Large intestine (tissue), 3 donors: Measurements from ENCODE around the gene ZNF23. TPM values are rescaled to one million over a fixed set of nuclear protein-coding genes. Genes with fewer than 3 reads are reported as not detected.

ENCODE experiments used
- DNase-seq, 2 donors: peaks; one replicate each; pipeline versions ENCODE4 v3.0.0 to v3.0.0-alpha.2; 2013
- H3K27ac ChIP-seq: one replicate; pipeline ENCODE4 v1.5.1; 2013; ENCODE audit warnings: low read length
- H3K27me3 ChIP-seq: 2 replicates; pipeline ENCODE4 v1.6.1; 2013; ENCODE audit warnings: low read length; ENCODE audit not compliant: control insufficient read depth, insufficient read depth
- H3K36me3 ChIP-seq: 2 replicates; pipeline ENCODE4 v1.6.1; 2013; ENCODE audit warnings: low read length; ENCODE audit not compliant: control insufficient read depth, insufficient read depth
- H3K4me1 ChIP-seq: one replicate; pipeline ENCODE4 v1.6.1; 2013; ENCODE audit warnings: low read length; ENCODE audit not compliant: control insufficient read depth, insufficient read depth
- H3K4me3 ChIP-seq: one replicate; pipeline ENCODE4 v1.5.1; 2013; ENCODE audit warnings: low read length
- H3K9me3 ChIP-seq: one replicate; pipeline ENCODE4 v1.6.1; 2013; ENCODE audit warnings: mild to moderate bottlenecking, low read depth, low read length, moderate library complexity; ENCODE audit not compliant: control insufficient read depth
- WGBS: methylation state at CpG from one replicate; pipeline ENCODE4 v1.1.5; 2013; ENCODE audit warnings: low lambda C conversion rate; ENCODE audit not compliant: insufficient coverage; 5-methylcytosine and 5-hydroxymethylcytosine counted together
- polyA plus RNA-seq: library from polyadenylated mRNA; unstranded; fragments of 120-200 nt; gene quantifications from one replicate; pipeline ENCODE4 v1.2.1, GENCODE V29; 2013

The ZNF23 gene
- polyA plus RNA-seq, 1 donor: 11.6 TPM

DNA sequence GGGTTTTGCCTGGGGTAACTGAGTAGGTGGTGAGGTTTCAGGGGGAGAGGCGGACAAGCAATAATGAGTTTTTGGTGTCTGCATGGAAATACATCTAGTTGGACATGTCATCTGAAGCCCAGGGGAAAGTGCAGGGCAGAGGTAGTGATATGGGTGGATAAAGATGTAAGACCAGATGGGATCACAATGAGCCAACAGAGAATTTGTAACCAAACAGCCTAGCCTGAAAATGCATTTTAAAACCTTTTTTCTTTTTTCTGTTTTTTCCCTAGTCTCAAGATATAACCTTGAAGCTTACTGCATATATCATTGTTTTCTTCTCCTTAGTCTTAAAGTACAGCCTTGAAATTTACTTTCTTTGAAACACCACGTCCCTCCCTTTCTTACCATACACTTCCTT lies 30.7 kb upstream of the ZNF23 start:
- H3K9me3 ChIP-seq: no peaks in the 10 kb centered on the region
- WGBS: 78% methylated on average over 1 of the region's 2 CpGs
- no peak overlapping the region for H3K4me3 ChIP-seq

DNA sequence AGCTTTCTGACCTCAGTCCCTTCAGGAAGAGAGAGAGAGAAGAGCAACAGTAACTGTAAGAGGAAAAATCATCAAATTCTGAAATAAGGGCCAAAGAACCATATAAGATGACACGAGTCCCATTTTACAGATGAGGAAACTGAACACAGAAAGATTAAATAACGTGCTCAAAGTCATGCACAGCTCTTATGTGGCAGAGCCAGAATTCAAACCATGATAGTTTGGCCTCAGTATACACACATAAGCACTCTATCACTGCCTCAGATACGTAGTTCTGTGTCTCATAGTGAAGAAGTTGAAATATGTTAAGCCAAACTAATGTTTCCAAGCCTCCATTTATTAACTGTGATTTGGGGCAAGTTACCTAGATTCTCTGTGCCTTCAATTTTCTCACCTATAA lies 29.0 kb upstream of the ZNF23 start:
- Histone ChIP-seq H3K9me3 (no peaks in the 10 kb centered on the region), H3K36me3 (no peaks in the 10 kb centered on the region), H3K4me3 (no peak overlapping the region), H3K4me1 (no peaks in the 10 kb centered on the region), H3K27me3 (no peaks in the 10 kb centered on the region), H3K27ac (no peak overlapping the region)
- no peak for DNase-seq
- no CpG with 5 or more reads among the region's 3 CpGs for WGBS

More for the DNA sequence above, 30.7 kb upstream of the ZNF23 start:
- Histone ChIP-seq H3K4me1 (no peaks in the 10 kb centered on the region), H3K27me3 (no peaks in the 10 kb centered on the region), H3K36me3 (no peaks in the 10 kb centered on the region), H3K27ac (no peak overlapping the region)
- no peak for DNase-seq

DNA sequence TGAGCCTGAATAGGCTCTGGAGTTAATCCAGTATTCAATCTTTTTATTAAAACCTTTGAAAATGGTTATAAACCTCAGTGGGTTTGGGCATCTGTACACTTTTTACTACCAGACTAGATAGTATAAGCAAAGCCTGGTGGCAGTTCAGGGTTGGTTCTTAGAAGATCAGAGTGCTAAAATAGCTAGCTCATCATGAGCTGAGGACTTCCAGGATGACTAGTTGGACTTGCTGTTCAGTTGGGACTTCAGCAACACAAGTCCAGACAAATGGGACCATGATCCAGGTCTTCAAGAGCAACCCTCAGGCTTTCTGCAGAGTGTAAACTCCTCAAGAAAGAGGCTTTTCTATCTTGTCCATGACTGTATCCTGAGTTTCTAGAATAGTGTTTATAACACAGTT lies 28.3 kb upstream of the ZNF23 start:
- no peaks in the 10 kb centered on the region for H3K9me3 ChIP-seq
- DNase-seq: no peak
- H3K27ac ChIP-seq: no peak overlapping the region
- no peaks in the 10 kb centered on the region for H3K4me1 ChIP-seq
- H3K36me3 ChIP-seq: no peaks in the 10 kb centered on the region
- H3K4me3 ChIP-seq: no peak overlapping the region
- H3K27me3 ChIP-seq: no peaks in the 10 kb centered on the region

DNA sequence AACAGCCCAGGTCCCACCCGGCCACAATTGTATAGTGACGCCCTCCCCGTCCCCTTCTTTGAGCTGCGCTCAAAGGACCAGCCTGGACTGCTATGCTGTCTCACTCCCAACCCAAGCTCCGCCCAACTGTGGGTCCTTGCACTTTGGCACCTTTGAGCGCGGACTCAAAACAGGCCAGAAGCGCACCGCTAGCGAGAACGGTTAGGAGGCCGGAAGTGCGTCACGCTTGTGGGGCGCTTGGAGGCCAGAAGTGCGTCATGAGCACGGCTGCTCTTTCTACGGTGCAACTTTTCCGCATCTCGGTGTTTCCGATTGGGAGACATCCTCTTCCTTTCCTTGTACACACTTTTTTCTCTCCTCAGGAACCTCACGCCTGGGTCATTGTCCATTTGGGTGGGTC lies 27.1 kb upstream of the ZNF23 start, which contains the start of gene ZNF19:
Gene ZNF19, minus strand, starts transcription at position 203 of the 400 bp plus-strand sequence. CDS start 7,210 bp downstream, outside the sequence.
- Histone ChIP-seq H3K4me3 (no peak within 1 kb of the TSS), H3K4me1 (no peaks in the 10 kb centered on the region), H3K27ac (no peak within 1 kb of the TSS), H3K27me3 (no peaks in the 10 kb centered on the region), H3K36me3 (no peaks in the 10 kb centered on the region), H3K9me3 (no peaks in the 10 kb centered on the region)
- no CpG with 5 or more reads among the region's 22 CpGs for WGBS
- no peak for DNase-seq

DNA sequence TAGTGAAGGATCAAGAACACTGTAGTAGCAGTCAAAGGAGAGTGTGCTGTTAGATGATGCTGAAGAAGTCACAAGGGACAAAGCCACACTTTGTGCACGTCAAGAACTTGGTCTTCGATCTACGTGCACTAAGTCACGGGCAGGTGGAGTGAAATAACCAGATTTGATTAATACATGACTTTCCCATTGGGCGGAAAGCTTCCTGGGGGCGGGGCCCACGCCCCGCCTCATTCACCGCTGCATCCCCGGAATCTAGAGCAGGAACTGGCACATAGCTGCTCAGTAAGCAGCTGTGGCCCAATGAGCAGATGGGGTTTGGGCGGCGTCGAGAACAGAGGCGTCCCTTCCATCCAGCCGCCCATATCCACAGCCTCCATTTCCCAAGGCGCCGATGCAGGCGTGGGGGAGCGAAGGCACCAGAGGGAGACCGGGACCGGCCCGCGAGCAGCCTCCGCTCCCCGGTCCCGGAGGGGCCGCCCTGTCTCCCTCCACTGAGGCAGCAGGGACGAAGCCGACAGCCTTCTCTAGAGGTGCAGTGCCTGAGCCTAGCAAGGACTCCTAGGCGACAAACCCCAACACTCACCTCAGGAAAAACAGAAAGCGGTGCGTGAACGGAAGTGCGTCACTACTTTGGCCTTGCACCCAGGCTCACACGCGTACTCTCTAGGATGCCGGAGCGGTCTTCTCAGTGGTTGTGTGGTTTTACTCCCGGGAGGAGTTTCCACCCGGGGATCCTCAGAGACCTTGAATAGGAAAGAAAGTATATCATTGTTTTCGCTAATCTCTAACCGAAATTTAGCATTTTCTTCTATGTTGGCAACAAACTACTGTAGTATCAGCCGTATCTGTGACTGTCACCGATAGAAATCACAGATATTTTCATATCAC lies 22.2 kb upstream of the ZNF23 start:
- Histone ChIP-seq H3K4me1 (peaks cover 7% of the 10 kb centered on the region), H3K36me3 (no peaks in the 10 kb centered on the region), H3K27ac (peak overlapping the region; percentile 100), H3K9me3 (no peaks in the 10 kb centered on the region), H3K27me3 (no peaks in the 10 kb centered on the region), H3K4me3 (peak overlapping the region; percentile 100)
- DNase-seq: peak; percentile 88 to 94
- WGBS: no CpG with 5 or more reads among the region's 44 CpGs

DNA sequence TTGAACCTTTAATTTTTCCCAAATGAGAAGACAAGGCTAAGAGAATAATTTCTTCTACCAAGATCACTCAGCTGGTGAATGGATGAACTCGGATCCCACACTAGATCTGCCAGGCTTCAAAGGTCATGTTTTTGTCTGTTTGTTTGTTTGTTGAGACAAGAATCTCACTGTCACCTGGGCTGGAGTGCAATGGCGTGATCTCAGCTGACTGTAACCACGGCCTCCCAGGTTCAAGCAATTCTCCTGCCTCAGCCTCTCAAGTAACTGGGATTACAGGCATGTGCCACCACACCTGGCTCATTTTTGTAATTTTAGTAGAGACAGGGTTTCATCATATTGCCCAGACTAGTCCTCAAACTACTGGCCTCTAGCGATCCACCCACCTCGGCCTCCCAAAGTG lies 20.5 kb upstream of the ZNF23 start:
- Histone ChIP-seq H3K27ac (no peak overlapping the region), H3K9me3 (no peaks in the 10 kb centered on the region), H3K27me3 (no peaks in the 10 kb centered on the region), H3K4me3 (no peak overlapping the region), H3K4me1 (peaks cover 7% of the 10 kb centered on the region), H3K36me3 (peaks cover 11% of the 10 kb centered on the region)
- WGBS: no CpG with 5 or more reads among the region's 5 CpGs
- no peak for DNase-seq

DNA sequence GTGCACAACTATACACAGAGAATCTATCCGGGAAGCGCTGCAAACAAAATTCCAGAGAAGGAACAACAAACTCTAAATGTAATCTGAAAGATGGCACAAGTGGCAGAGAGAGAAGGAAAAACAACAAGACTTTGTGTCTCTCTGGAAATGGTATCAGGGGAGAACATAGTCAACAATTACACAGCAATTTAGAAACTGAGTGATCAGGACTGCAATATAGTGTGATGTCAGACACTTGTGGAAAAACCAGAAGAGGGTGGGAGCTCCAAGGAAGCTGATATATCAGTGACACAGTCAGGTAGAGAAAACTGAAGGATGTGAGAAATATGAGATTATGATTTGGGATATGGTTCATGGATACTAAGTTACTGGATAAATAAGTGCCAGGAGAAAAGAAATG lies 18.9 kb upstream of the ZNF23 start:
- Histone ChIP-seq H3K4me1 (peaks cover 7% of the 10 kb centered on the region), H3K4me3 (no peak overlapping the region), H3K36me3 (peaks cover 25% of the 10 kb centered on the region), H3K27me3 (no peaks in the 10 kb centered on the region), H3K9me3 (no peaks in the 10 kb centered on the region), H3K27ac (no peak overlapping the region)
- DNase-seq: no peak
- WGBS: no CpG with 5 or more reads among the region's 2 CpGs

DNA sequence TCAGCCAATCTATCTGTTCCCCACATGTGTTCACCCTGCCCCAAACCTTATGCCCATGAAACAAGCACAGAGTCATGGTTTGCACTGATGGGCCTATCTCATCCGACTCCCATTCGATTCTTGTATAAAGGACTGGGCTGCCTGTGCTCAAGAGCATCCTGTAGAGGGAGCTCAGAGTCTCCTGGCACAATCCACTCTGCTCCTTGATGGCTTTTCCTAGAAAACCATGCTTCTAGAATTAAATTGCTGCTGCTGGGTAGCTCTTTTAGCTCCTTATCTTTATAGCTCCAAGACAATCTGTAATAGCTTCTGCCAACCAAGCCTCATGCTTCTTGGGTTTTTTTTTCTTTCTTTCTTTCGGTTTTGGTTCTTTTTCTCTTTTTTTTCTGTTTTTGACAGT lies 17.4 kb upstream of the ZNF23 start:
- no peak overlapping the region for H3K4me3 ChIP-seq
- no peak overlapping the region for H3K27ac ChIP-seq
- peak; percentile 42 to 63 for DNase-seq
- H3K36me3 ChIP-seq: peaks cover 35% of the 10 kb centered on the region
- H3K27me3 ChIP-seq: no peaks in the 10 kb centered on the region
- H3K4me1 ChIP-seq: peaks cover 7% of the 10 kb centered on the region
- 30% methylated on average over 1 of the region's 3 CpGs for WGBS
- H3K9me3 ChIP-seq: no peaks in the 10 kb centered on the region

DNA sequence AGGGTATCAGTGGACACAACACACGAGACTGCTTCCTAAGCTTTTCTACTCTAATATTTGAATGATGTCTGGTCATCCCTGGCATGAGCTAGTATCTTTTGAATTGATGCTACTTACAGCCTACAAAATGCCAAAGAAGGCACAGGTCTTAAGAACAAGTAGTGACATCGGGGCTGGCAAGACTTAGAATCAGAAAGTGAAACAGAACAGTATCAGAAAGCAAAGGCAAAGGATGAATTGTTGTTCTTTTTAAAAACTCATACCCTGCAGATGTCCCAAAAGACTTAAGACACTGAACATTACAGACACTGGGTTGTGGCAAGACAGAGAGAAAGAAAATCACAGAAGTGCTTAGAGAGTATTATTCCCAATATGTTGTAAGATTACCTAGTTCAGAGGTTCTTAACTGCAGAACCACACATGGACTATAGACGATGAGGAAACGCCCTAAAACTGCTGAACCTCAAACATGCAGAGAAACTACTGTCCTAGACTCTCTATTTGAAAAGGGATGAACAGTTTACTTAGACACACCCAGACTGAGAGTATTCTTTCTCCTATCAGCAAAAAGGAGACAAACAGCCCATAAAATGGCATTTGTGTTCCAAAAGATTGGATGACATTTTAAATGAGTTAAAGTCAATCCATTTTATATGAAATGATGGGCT lies 14.5 kb upstream of the ZNF23 start:
- 89% methylated on average over 1 of the region's 4 CpGs for WGBS
- Histone ChIP-seq H3K36me3 (peaks cover 37% of the 10 kb centered on the region), H3K27ac (no peak overlapping the region), H3K4me3 (no peak overlapping the region), H3K9me3 (no peaks in the 10 kb centered on the region), H3K27me3 (no peaks in the 10 kb centered on the region), H3K4me1 (no peaks in the 10 kb centered on the region)
- no peak for DNase-seq

DNA sequence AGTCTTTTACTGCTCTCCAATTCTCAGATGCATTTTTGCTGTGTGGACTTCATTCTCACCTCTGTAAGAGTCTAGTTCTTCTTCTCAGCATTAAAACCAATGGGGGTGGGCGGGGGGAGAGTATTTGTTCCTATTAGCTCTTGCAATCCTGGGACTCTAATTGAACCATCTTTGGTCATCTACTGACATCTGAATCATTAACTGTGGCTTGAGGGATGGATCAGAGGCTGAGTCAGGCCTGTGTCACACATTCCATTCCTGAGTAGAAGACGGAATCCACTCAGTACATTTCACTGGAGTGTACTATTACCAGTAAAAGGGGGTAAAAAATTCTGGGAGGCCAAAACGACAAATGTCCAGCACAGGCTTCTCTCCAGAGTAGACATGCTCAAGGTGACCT lies 12.8 kb upstream of the ZNF23 start:
- H3K27ac ChIP-seq: no peak overlapping the region
- peaks cover 37% of the 10 kb centered on the region for H3K36me3 ChIP-seq
- WGBS: no CpG with 5 or more reads among the region's 3 CpGs

More for the DNA sequence above, 12.8 kb upstream of the ZNF23 start:
- Histone ChIP-seq H3K9me3 (no peaks in the 10 kb centered on the region), H3K4me3 (no peak overlapping the region), H3K27me3 (no peaks in the 10 kb centered on the region), H3K4me1 (no peaks in the 10 kb centered on the region)
- DNase-seq: no peak
